ENCODE results near the gene TRPM8.

The TRPM8 gene

DNA sequence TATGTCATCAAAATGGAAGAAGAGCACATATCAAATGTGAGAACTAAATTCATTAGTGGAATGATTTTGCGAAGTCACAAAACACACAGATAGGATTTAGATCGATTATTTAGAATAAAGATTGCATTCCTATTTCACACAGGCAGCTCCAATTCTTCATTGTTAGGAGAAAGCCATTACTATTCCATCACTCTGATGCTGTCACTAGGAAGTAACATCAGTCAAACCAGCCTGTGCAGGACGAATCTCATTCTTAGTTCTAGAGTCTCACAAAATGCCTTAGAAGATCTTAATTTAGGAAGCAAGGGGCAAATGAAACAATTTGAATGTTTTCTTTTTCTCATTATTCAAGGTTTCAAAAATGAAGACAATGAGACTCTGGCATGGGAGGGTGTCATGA is 89.3 kb downstream of the TRPM8 start:
- Histone ChIP-seq H3K4me1 (ENCODE audit: insufficient read depth, low read length) (no peaks in the 10 kb centered on the region), H3K4me3 (ENCODE audit: low read depth in 1 of 2, low read length in 2 of 2) (no peak overlapping the region), H3K9ac (ENCODE audit: low read length) (no peak overlapping the region), H3K27ac (ENCODE audit: low read depth, low read length) (no peak overlapping the region), H3K9me3 (ENCODE audit: low read length) (peaks cover 6% of the 10 kb centered on the region), H3K27me3 (ENCODE audit: control insufficient read depth in 1 of 2, insufficient read depth in 2 of 2, low read length in 2 of 2) (no peaks in the 10 kb centered on the region), H3K36me3 (ENCODE audit: insufficient read depth, low read length) (no peaks in the 10 kb centered on the region)

DNA sequence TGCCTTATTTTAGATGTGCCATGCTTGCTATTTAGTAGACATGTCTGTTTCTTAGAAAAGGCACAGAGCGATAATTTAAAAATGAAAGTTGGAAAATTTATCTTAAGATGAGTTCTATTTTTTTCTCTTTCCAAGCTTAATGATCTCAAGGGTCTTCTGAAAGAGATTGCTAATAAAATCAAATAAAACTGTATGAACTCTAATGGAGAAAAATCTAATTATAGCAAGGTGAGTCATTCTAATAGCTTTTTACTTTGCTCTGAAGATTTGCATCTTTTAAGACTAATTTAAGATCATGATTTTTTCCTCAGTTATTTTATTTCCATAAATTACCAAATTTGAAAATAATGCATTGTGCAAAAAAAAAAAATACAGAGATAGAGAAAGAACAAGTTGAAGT is 97.3 kb downstream of the TRPM8 start:
- H3K27me3 ChIP-seq (ENCODE audit: control insufficient read depth in 1 of 2, insufficient read depth in 2 of 2, low read length in 2 of 2), result no peaks in the 10 kb centered on the region
- H3K36me3 ChIP-seq (ENCODE audit: insufficient read depth, low read length), result no peaks in the 10 kb centered on the region
- no peak overlapping the region for H3K27ac ChIP-seq (ENCODE audit: low read depth, low read length)
- no peak overlapping the region for H3K4me3 ChIP-seq (ENCODE audit: low read depth in 1 of 2, low read length in 2 of 2)
- no peaks in the 10 kb centered on the region for H3K4me1 ChIP-seq (ENCODE audit: insufficient read depth, low read length)
- no peak overlapping the region for H3K9ac ChIP-seq (ENCODE audit: low read length)
- H3K9me3 ChIP-seq (ENCODE audit: low read length), result peaks cover 6% of the 10 kb centered on the region

DNA sequence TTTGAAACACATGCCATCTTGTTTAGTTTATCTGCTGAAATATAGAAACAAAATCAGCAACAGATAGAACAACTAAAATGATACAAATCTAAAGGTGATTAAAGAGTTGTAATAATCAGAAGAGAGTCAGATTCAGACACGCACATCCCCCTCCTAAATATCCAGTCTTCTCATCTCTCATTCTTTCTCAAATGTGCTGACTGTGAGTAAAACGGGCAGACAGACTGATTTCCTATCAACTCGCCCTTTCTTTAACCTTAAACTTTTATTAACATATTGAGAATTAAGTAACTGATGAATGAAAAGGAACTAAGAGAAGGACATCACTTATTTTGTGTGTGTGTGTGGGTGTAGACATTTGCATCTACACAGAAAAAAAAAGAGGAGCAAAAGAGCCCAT is 98.7 kb downstream of the TRPM8 start:
- Histone ChIP-seq H3K27me3 (ENCODE audit: control insufficient read depth in 1 of 2, insufficient read depth in 2 of 2, low read length in 2 of 2) (no peaks in the 10 kb centered on the region), H3K4me1 (ENCODE audit: insufficient read depth, low read length) (no peaks in the 10 kb centered on the region), H3K9ac (ENCODE audit: low read length) (no peak overlapping the region), H3K36me3 (ENCODE audit: insufficient read depth, low read length) (no peaks in the 10 kb centered on the region), H3K9me3 (ENCODE audit: low read length) (peaks cover 4% of the 10 kb centered on the region), H3K27ac (ENCODE audit: low read depth, low read length) (no peak overlapping the region), H3K4me3 (ENCODE audit: low read depth in 1 of 2, low read length in 2 of 2) (no peak overlapping the region)

DNA sequence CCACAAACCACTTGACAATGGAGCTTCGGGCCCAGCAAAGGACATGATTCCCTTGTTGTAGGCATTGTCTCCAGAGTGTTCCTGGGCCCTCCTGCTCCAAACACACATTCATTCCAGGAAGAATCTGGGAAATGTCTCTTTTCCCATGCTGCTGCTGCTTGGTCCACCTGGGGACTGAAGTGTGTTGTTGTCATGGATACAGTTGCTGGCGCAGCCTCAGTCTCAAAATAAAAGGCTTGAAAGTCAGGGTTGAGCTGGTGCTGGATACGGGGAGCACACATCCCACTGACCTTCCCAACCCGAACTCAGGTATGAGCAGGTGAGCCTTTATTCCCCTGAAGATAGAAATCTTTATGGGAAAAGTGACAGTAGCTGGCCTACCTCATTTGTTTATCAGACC is 102.7 kb downstream of the TRPM8 start:
- Histone ChIP-seq H3K27me3 (ENCODE audit: control insufficient read depth in 1 of 2, insufficient read depth in 2 of 2, low read length in 2 of 2) (no peaks in the 10 kb centered on the region), H3K4me1 (ENCODE audit: insufficient read depth, low read length) (no peaks in the 10 kb centered on the region)

DNA sequence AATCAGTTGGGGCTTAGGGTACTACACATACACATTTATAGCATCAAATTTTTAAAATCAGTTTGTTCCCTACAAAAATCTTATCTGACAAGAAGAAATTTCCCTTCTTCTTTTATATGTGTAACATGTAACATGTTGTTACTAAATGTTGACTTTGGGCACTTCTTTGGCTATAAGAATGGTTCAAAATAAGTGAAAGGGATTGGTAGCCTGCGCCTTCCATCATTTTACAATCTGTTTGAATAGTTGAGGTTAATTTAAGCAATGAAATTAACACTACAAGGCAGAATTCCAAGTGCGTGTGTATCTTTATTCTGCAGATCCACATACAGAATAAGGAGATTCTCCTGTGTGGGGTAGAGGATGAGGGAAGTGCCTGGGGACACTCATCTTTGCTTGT is 103.2 kb downstream of the TRPM8 start:
- no peak overlapping the region for H3K27ac ChIP-seq (ENCODE audit: low read depth, low read length)
- no peak overlapping the region for H3K9ac ChIP-seq (ENCODE audit: low read length)
- H3K27me3 ChIP-seq (ENCODE audit: control insufficient read depth in 1 of 2, insufficient read depth in 2 of 2, low read length in 2 of 2), result no peaks in the 10 kb centered on the region
- H3K36me3 ChIP-seq (ENCODE audit: insufficient read depth, low read length), result no peaks in the 10 kb centered on the region
- no peak overlapping the region for H3K4me3 ChIP-seq (ENCODE audit: low read depth in 1 of 2, low read length in 2 of 2)
- no peaks in the 10 kb centered on the region for H3K9me3 ChIP-seq (ENCODE audit: low read length)
- H3K4me1 ChIP-seq (ENCODE audit: insufficient read depth, low read length), result no peaks in the 10 kb centered on the region

More for the DNA sequence above, 102.7 kb downstream of the TRPM8 start:
- H3K36me3 ChIP-seq (ENCODE audit: insufficient read depth, low read length), result no peaks in the 10 kb centered on the region
- no peak overlapping the region for H3K27ac ChIP-seq (ENCODE audit: low read depth, low read length)
- no peaks in the 10 kb centered on the region for H3K9me3 ChIP-seq (ENCODE audit: low read length)
- no peak overlapping the region for H3K4me3 ChIP-seq (ENCODE audit: low read depth in 1 of 2, low read length in 2 of 2)
- H3K9ac ChIP-seq (ENCODE audit: low read length), result no peak overlapping the region

DNA sequence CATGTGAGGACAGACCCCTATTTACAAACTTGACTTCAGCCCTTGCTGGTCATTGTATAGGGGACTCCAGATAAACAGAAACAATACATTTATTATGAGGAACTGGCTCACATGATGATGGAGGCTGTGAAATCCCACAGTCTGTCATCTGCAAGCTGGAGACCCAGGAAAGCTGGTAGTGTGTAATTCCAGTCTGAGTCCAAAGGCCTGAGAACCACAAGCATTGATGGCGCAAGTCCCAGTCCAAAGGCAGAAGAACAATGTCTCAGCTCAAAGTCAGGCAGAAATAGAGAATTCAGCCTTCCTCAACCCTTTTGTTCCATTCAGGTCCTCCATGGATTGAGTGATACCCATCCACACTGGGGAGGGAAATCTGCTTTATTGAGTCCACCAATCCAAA is 105.3 kb downstream of the TRPM8 start:
- no peaks in the 10 kb centered on the region for H3K36me3 ChIP-seq (ENCODE audit: insufficient read depth, low read length)

DNA sequence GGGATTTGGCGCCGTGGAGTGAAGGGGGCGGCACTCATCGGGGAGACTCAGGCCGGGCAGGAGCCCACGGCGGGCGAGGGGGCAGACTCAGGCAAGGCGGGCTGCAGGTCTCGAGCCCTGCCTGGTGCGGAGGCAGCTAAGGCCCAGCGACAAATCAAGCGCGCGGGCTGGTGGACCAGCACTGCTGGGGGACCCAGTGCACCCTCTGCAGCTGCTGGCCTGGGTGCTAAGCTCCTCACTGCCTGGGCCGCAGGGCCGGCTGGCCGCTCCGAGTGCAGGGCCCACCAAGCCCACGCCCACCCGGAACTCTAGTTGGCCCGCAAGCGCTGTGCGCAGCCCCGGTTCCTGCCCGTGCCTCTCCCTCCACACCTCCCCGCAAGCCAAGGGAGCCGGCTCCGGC is 107.1 kb downstream of the TRPM8 start:
- H3K27me3 ChIP-seq (ENCODE audit: control insufficient read depth in 1 of 2, insufficient read depth in 2 of 2, low read length in 2 of 2), result no peaks in the 10 kb centered on the region

More for the DNA sequence above, 105.3 kb downstream of the TRPM8 start:
- Histone ChIP-seq H3K9me3 (ENCODE audit: low read length) (no peaks in the 10 kb centered on the region), H3K4me1 (ENCODE audit: insufficient read depth, low read length) (peaks cover 4% of the 10 kb centered on the region), H3K4me3 (ENCODE audit: low read depth in 1 of 2, low read length in 2 of 2) (no peak overlapping the region), H3K27ac (ENCODE audit: low read depth, low read length) (no peak overlapping the region), H3K27me3 (ENCODE audit: control insufficient read depth in 1 of 2, insufficient read depth in 2 of 2, low read length in 2 of 2) (no peaks in the 10 kb centered on the region), H3K9ac (ENCODE audit: low read length) (no peak overlapping the region)

DNA sequence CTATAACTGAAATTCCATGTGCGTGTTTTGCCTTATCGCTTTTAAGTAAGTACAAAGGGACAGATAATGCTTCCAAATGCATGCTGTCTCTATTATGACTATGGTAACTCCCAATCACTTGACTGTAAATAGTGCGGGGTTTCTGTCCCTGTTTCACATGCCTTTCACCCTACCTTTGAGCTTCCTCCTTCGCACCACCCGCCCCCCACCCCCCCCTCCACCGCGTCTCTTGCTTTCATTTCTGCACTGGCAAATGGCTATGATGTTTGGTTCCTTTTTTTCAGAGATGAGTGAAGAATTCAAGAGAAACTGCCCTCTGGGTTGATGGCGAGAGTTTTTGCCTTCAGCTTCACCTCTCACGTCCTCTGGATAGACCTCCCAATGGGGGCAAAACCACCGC is 108.3 kb downstream of the TRPM8 start:
- H3K4me3 ChIP-seq (ENCODE audit: low read depth in 1 of 2, low read length in 2 of 2), result peak overlapping the region; percentile 20 to 59
- H3K9me3 ChIP-seq (ENCODE audit: low read length), result no peaks in the 10 kb centered on the region
- H3K4me1 ChIP-seq (ENCODE audit: insufficient read depth, low read length), result peaks cover 4% of the 10 kb centered on the region
- H3K27ac ChIP-seq (ENCODE audit: low read depth, low read length), result no peak overlapping the region
- H3K9ac ChIP-seq (ENCODE audit: low read length), result no peak overlapping the region
- H3K36me3 ChIP-seq (ENCODE audit: insufficient read depth, low read length), result no peaks in the 10 kb centered on the region
- H3K27me3 ChIP-seq (ENCODE audit: control insufficient read depth in 1 of 2, insufficient read depth in 2 of 2, low read length in 2 of 2), result no peaks in the 10 kb centered on the region

More for the DNA sequence above, 107.1 kb downstream of the TRPM8 start:
- Histone ChIP-seq H3K9ac (ENCODE audit: low read length) (no peak overlapping the region), H3K36me3 (ENCODE audit: insufficient read depth, low read length) (no peaks in the 10 kb centered on the region), H3K4me1 (ENCODE audit: insufficient read depth, low read length) (peaks cover 4% of the 10 kb centered on the region), H3K4me3 (ENCODE audit: low read depth in 1 of 2, low read length in 2 of 2) (no peak overlapping the region), H3K9me3 (ENCODE audit: low read length) (no peaks in the 10 kb centered on the region), H3K27ac (ENCODE audit: low read depth, low read length) (no peak overlapping the region)

DNA sequence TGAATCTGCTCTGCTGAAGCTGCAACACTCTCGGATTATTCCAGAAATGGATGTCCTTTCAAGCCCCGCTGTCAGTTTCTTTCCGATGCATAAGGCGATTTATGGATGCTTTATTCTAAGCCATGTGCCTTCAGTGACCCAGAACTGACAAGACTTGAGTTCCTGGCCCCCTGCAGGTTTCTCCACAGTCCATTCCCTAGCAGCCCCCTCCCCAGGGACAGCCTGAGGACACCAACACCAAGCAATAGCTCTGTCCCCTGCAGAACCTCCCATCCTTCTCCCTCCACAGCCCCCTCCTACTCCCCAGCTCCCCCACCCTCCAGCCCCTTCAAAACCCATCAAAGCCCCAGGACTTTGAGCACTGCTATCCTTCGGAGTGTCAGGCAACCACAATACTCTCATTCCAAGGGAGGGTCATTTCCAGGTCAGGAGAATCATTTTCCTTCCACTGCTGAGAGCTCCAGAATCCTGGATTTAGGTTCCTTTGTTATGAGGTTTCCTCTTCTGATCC is 108.8 kb downstream of the TRPM8 start:
- Histone ChIP-seq H3K27ac (ENCODE audit: low read depth, low read length) (no peak overlapping the region), H3K4me3 (ENCODE audit: low read depth in 1 of 2, low read length in 2 of 2) (peak overlapping the region; percentile 20 to 59), H3K9me3 (ENCODE audit: low read length) (no peaks in the 10 kb centered on the region), H3K36me3 (ENCODE audit: insufficient read depth, low read length) (no peaks in the 10 kb centered on the region), H3K4me1 (ENCODE audit: insufficient read depth, low read length) (peaks cover 4% of the 10 kb centered on the region), H3K9ac (ENCODE audit: low read length) (no peak overlapping the region), H3K27me3 (ENCODE audit: control insufficient read depth in 1 of 2, insufficient read depth in 2 of 2, low read length in 2 of 2) (no peaks in the 10 kb centered on the region)

DNA sequence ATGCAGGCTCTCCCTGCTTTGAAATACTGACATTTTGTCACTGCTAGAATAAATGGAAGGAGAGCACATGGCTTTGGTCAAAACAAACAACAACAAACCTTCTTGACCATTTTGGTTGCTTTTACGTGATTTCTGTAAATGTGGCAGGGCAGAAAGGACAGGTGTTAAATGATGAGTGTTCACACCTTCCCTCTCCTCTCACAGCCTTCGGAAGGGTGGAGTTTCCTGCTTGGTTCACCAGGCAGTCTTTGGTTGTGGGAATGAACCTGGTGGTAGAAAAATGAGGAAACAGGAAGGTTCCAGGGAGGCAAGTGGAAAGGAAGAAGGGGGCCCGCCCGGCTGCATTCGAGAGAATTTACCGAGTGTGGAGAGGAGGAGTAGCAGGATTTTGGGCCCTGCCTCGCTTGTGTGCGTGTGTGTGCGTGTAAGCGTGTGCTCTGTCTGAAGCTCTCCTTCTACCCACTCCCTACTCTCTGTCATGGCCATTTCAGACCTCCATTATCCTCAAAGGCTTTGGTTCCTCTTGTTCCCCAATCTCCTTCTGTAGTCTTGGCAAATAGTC is 109.6 kb downstream of the TRPM8 start:
- H3K36me3 ChIP-seq (ENCODE audit: insufficient read depth, low read length), result no peaks in the 10 kb centered on the region
- no peaks in the 10 kb centered on the region for H3K27me3 ChIP-seq (ENCODE audit: control insufficient read depth in 1 of 2, insufficient read depth in 2 of 2, low read length in 2 of 2)
- H3K4me3 ChIP-seq (ENCODE audit: low read depth in 1 of 2, low read length in 2 of 2), result no peak overlapping the region
- no peak overlapping the region for H3K27ac ChIP-seq (ENCODE audit: low read depth, low read length)
- peaks cover 4% of the 10 kb centered on the region for H3K4me1 ChIP-seq (ENCODE audit: insufficient read depth, low read length)
- H3K9me3 ChIP-seq (ENCODE audit: low read length), result no peaks in the 10 kb centered on the region
- no peak overlapping the region for H3K9ac ChIP-seq (ENCODE audit: low read length)

DNA sequence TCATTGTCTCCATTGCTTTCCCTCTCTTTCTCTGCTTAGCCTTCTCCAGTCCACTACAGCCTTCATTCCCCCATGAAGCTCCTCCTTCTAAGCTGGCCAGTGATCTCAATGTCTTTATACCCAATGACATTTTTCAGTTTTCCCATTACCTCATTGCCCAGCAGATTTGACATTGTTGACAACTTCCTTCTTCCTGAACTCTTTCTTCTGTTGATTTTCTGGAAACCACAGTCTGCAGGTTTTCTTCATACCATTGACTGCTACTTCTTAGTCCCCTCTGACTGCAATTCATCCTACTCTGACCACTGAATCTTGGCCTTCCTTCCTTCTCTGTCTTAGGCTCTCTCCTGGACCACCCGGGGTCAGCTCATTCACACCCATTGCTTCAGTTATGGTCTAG is 110.5 kb downstream of the TRPM8 start:
- Histone ChIP-seq H3K9ac (ENCODE audit: low read length) (no peak overlapping the region), H3K27me3 (ENCODE audit: control insufficient read depth in 1 of 2, insufficient read depth in 2 of 2, low read length in 2 of 2) (no peaks in the 10 kb centered on the region), H3K4me3 (ENCODE audit: low read depth in 1 of 2, low read length in 2 of 2) (no peak overlapping the region), H3K9me3 (ENCODE audit: low read length) (no peaks in the 10 kb centered on the region), H3K36me3 (ENCODE audit: insufficient read depth, low read length) (no peaks in the 10 kb centered on the region), H3K4me1 (ENCODE audit: insufficient read depth, low read length) (peaks cover 4% of the 10 kb centered on the region), H3K27ac (ENCODE audit: low read depth, low read length) (no peak overlapping the region)

DNA sequence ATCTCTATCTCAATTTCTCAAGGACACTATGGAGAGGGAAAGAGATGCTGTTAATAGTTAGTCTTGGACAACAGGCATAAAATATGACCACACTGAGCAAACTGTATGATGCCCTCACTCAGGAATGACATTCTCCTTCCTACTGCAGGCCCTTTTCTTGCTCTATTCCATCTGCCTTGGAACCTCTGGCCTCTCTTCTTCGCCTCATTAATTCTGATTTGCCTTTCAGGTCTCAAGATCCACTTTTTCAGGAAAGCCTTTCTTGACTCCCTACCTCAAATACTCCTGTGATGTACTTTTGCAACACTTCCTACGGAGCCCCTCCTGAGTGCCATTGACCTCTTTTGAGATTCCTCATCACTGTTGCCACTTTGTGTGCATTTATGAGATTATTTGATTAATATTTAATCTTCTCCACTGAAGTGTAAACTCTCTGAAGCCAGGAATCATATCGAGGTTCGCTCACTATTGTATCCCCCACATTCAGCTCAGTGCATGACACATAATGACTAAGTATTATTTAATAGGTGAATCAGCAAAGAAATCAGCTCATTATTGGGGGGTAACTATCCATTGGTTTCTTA is 112.1 kb downstream of the TRPM8 start:
- H3K9ac ChIP-seq (ENCODE audit: low read length), result no peak overlapping the region
- H3K27me3 ChIP-seq (ENCODE audit: control insufficient read depth in 1 of 2, insufficient read depth in 2 of 2, low read length in 2 of 2), result no peaks in the 10 kb centered on the region
- H3K4me3 ChIP-seq (ENCODE audit: low read depth in 1 of 2, low read length in 2 of 2), result no peak overlapping the region
- no peaks in the 10 kb centered on the region for H3K36me3 ChIP-seq (ENCODE audit: insufficient read depth, low read length)
- H3K4me1 ChIP-seq (ENCODE audit: insufficient read depth, low read length), result peaks cover 4% of the 10 kb centered on the region
- H3K9me3 ChIP-seq (ENCODE audit: low read length), result no peaks in the 10 kb centered on the region
- H3K27ac ChIP-seq (ENCODE audit: low read depth, low read length), result no peak overlapping the region
